HG03520 (cell line): ENCODE data around the gene TOPAZ1.

Experiments used
- ATAC-seq: cut with Tn5 transposase; IDR thresholded peaks from one replicate; pipeline ENCODE4 v1.9.1; 2021; ENCODE audit warnings: mild to moderate bottlenecking, moderate library complexity; ENCODE audit not compliant: unreplicated experiment

TOPAZ1 gene

DNA sequence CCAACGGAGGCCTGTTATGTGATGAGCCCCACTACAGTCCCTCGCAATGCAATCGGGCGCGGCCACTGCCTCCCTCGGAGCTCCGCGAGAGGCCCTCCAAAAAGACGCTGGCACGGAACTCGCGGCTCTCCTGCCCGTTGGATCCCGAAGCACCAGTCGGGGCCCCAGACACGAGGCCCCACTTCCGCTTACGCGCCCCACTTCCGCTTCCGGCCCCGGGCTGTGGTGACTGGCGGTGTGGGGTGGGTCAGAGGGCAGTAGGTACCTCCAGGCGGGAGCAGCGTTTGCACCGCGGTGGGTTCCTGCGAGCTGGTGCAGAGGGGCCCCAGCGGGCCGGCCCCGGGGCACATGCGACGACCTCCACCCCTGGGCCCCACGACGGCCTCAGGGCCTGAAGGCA lies at the start of gene TOPAZ1:
Gene TOPAZ1, plus strand, starts transcription at position 181 of the 400 bp plus-strand sequence. Its CDS starts 168 bp downstream, at position 349.
- ATAC-seq, result no peak

GRCh38 chr3:44198284-44199269 lies 43.1 kb upstream of the TOPAZ1 start:
- ATAC-seq, result peak; percentile 60

DNA sequence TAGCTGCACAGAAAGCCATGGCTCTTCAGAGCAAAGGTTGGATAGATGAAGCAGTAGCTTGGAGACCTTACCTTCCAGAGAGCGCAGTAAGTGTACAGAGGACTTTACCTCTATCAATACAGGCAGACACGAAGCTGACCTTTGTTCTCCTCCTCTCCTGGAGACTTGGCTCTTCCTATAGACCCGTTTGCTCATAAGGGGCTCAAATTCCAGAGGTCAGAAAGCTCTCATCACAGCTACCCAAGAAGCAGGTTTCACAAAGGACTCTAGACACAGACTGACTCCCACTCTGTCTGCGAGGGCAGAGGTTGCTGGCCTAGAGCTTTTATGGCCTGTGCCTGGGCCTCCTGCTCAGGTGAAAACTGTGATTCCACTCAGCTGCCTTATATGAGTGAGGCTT lies 35.4 kb upstream of the TOPAZ1 start:
- no peak for ATAC-seq

DNA sequence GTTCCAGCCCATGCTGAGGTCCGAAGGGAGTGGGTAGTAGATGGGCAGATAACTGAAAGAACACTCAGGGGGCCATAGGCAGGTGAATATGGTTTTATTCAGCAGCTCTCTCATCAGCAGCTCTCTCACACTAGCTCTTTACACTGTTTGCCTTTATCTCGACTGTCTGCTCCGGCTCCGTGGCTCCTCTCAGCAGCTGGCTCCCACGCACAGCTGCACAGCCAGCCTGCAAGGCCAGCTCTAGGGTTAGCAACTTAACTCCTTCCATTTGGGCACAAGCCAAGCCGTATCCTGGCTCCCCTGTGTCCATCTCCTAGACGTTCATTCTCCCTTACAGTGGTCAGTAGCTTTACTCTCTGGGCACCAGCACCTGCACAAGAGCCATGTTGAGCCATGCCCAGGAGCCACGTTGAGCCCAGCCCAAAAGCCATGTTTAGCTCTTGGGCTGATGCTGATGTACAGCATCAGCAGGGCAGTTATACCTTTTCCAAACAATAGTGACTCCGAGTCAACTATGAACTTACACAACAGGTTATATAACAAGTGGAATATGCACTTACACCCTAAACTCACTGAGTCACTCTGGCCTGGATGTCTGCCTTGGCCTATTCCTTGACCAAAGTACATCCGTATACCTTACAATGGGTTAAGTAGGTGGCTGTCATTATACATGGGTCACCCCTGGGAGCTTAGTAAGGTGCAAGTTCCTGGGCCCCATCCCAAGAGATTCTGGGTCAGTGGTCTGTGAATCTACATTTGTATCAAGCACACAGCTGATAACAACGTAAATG lies 34.6 kb upstream of the TOPAZ1 start:
- no peak for ATAC-seq

DNA sequence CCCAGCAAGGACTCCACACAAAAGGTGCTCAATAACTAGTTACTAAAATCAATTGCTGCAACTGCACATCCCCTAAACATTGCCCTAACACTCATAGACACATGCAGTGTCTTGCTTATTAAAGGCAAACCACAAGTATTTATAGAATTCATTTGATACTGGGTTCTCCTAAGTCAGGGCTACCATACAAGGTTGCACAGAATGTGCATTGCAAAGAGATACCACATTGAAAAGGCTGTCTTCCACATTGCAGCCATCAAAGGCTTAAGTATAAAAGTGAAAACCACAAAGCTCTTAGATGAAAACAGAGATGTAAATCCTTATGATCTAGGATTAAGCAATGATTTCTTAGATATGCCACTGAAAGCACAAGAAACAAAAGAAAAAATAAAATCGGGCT lies 33.6 kb upstream of the TOPAZ1 start:
- ATAC-seq, result no peak

DNA sequence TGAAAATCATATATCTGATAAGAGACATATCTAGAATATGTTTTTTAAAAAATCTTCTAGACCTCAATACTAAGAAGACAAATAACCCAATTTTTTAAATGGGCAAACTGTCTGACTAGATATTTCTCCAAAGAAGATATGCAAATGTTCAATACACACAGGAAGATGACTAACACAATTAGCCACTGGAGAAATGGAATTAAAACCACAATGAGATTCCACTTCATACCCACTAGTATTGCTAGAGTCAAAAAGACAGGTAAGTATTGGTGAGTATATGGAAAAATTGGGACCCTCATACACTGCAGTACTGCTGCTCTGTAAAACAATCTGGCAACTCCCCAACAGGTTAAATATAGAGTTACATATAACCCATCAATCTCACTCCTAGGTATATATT lies 33.1 kb upstream of the TOPAZ1 start:
- no peak for ATAC-seq

DNA sequence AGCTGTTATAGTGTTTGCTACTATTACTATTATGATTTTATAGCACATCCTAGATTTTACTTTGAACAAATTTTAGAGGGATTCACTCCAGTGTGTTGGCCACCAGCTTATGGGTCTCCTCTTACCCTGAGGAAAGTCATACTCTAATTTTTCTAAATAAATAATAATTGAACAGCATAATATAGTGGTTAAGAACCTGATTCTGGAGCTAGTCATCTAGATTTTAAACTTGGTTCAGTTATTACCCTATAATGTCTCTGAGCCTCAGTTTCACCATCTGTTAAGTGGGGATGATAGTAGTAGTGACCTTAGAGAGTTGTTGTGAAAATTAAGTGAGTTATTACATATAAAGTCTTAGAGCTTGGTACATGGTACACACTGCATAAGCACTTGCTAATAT lies 30.7 kb upstream of the TOPAZ1 start:
- no peak for ATAC-seq

GRCh38 chr3:44222337-44222736 lies 19.3 kb upstream of the TOPAZ1 start:
- no peak for ATAC-seq

DNA sequence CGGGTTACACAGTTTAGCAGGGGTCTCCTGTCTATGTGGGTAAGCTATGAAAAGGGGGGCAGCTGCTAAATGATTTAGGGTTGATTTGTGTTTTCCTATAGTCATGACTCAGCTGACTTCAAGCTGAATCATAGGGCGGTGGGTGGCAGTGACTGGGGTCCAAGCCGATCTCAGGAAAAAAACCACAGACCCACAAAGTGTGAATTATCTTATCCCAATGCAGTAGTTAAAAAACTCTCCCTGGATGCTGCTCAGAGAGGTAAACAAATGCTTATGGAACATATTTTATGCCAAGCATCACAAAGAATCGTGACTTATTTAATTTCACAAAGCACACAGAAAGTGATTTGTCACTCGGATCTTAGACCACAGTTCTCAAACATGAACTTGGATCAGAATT lies 18.4 kb upstream of the TOPAZ1 start:
- no peak for ATAC-seq

- no peak for ATAC-seq
These were observed 17.6 kb upstream of the TOPAZ1 start for GRCh38 chr3:44224131-44224530.

- no peak for ATAC-seq
These were observed 15.1 kb upstream of the TOPAZ1 start for GRCh38 chr3:44226573-44226972.

DNA sequence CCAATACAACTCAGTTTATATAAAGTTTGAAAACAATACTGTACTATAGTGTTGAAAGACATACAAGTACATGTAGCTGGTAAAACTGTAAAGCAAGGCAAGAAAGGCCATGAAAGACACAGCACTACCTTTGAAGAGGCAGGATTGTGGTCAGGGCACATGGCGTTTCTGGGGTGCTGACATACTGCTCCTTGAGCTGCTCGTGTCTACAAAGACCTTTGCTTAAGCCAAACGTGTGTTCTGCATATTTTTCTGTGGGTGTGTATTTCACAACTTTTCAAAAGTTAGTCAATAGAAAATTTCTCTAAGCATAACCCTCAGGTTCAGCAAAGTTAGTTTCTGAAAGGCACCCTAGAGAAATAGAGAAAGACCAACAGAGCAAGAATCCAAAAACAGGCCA lies 14.1 kb upstream of the TOPAZ1 start:
- no peak for ATAC-seq

DNA sequence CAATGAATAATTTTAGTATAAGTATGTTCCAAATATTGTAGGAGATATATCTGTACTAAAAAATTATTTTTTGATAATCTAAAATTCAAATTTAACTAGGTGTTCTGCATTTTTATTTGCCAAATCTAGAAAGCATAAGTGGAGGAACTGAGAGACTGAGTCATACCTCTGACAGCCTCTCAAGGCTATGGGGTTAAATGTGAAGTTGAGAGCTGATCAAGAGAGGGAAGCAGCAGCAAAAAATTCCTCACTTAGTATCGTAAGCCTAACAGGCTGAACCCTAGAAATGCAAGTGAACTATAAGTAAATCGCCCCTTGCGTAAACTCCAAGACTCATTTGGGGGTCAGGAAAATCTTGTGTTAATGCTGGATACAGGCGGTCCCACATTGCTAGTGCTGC lies 12.8 kb upstream of the TOPAZ1 start:
- no peak for ATAC-seq

GRCh38 chr3:44232407-44232806 lies 9.3 kb upstream of the TOPAZ1 start:
- ATAC-seq, result no peak

DNA sequence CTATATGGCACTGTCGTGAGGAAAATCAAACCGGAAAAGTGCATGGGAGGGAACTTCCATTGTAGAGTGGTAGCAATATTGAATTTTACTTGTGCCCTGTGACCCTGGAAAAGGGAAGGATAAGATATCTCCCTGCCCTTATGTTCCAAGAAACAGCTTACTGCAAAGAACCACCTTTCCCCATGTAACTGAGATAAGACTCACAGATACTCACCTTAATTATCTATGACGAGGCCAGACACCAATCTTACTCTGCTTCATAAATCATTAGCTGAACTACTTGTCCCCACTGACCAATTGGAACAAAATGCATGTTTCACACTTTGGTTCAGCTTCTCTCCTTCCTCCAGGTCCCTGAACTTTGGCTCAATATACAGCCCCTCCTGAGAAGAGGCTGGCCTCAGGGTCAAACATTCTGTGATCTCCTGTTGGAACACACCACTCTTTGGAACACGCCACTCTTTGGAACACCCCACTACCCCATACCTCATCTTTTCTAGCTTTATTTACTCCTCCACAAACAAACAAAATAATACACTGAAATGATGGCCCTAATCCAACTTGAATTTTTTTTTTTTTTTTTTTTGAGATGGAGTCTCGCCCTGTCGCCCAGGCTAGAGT lies 6.9 kb upstream of the TOPAZ1 start:
- ATAC-seq, result no peak

- ATAC-seq, result no peak
These were observed 5.8 kb upstream of the TOPAZ1 start for GRCh38 chr3:44235604-44236484.

DNA sequence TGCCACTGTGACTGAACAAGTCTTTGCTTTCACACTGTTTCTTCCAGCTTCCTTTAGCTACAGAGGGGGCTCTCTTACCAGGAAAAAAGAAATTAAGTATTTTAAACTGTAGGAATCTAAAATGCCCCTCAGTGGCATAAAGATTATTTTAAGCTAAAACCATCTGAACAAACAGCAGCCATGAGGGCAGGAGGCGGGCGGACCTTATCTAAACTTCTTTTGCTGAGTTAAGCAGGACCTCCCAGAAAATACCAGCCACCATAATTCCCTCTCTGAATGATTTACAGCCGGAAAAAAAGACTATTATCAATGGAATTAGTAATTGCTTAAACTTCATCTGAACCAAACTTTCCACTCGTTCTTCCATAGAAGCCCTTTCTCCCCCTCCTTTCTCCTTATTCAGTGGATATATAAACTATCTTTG lies 5.2 kb upstream of the TOPAZ1 start:
- no peak for ATAC-seq

DNA sequence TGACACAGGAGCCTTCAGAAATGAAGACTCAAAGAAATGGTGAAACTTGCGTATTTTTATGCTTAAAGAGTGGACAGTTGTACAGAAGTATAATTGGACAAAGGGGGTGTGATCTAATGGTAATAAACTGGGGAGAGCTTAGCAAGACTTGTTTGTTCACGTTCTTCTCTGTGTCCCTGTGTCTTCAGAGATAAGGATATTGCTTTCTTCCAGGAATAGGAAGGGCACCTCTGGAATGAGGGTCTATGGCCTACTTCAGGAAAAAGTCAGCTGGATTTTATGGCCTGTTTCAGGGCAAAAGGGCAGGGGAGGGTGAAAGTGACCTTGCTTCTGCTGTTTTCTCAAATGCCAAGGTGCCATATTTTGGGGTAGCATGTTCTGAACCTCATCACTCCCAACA lies 4.5 kb upstream of the TOPAZ1 start:
- no peak for ATAC-seq

DNA sequence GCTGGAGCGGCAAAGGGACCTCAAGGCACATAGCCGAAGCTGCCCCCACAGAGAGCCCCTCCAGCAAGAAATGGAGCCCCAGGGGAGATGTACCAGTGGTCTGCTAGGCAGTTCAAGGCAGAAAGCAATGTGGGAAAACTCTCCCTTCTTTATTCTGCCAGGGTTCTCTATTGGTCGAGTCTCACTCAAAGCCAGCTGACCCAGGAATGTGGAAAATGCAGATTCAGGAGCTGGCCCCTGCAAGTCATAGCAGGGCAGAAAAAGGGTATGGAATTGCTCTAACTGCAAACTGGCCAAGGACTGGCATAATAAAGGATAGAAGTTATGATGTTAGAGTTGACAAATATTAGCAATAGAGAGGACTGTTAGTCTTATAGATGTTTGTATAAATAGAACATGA lies 4.0 kb upstream of the TOPAZ1 start:
- no peak for ATAC-seq

- no peak for ATAC-seq
These were observed 2.8 kb upstream of the TOPAZ1 start for GRCh38 chr3:44238889-44239288.
